Osteocyte (in vitro differentiated cells): ENCODE data around the gene DFFB. TPM values are rescaled to one million over a fixed set of nuclear protein-coding genes. Genes with fewer than 3 reads are reported as not detected.

Experiments used
- DNase-seq: peaks from one replicate; pipeline ENCODE4 v3.0.0; 2021; ENCODE audit warnings: mixed read lengths; ENCODE audit not compliant: unreplicated experiment; ENCODE audit errors: extremely low spot score
- H3K27ac Mint-ChIP-seq: one replicate; pipeline ENCODE4 v1.8.0; 2021; ENCODE audit warnings: mild to moderate bottlenecking, mixed read lengths; ENCODE audit not compliant: unreplicated experiment
- H3K27me3 Mint-ChIP-seq: one replicate; pipeline ENCODE4 v1.8.0; 2021; ENCODE audit warnings: mixed read lengths; ENCODE audit not compliant: unreplicated experiment
- H3K36me3 Mint-ChIP-seq: one replicate; pipeline ENCODE4 v1.8.0; 2021; ENCODE audit warnings: mixed read lengths; ENCODE audit not compliant: unreplicated experiment
- H3K4me1 Mint-ChIP-seq: one replicate; pipeline ENCODE4 v1.8.0; 2021; ENCODE audit warnings: mixed read lengths; ENCODE audit not compliant: unreplicated experiment
- H3K4me3 Mint-ChIP-seq: one replicate; pipeline ENCODE4 v1.8.0; 2021; ENCODE audit warnings: mild to moderate bottlenecking, moderate library complexity, mixed read lengths; ENCODE audit not compliant: unreplicated experiment
- H3K9me3 Mint-ChIP-seq: one replicate; pipeline ENCODE4 v1.8.0; 2021; ENCODE audit warnings: mixed read lengths; ENCODE audit not compliant: unreplicated experiment
- total RNA-seq: library from RNA; stranded (reverse); gene quantifications from 2 replicates; pipeline ENCODE4 v1.2.1, GENCODE V29; 2021
- TF ChIP-seq, protein P1 (sequence below): fragments of 200-600 bp; sonication (generic); IDR thresholded peaks from 2 replicates; pipeline ENCODE4 v1.5.0; 2021; ENCODE audit warnings: antibody characterized with exemption, mild to moderate bottlenecking, moderate library complexity

Gene DFFB
- total RNA-seq, 1 donor from 2014 or later, result 11.0 TPM

DNA sequence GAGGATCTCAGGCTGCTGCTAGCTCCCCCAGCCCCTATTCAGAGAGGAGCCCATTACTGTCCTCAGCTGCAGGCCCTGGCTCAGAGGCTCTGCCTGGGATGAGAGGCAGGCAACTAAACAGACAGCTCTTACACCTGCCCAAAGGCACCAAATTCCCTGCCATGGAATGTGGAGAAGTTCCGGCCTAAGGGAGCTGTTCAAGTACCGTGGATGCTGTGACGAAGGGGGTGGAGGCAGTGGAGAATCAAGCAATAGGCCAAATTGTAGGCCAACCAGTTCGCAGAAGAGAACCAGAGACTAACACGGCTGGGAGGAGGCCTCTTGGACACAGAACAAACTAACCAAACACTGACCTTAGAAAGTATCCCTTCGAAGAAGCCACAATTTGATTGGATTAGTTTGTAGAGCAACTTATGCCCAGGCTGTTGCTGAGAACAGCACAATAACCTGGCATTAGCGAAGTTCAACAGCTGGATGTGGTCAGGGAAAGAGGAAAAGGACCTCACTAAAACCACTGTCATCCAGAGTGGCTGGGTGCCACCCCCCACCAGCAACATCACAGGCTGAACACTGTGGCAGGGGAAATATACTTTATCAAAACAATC is 39.2 kb downstream of the DFFB start:
- TF ChIP-seq, protein P1, sequence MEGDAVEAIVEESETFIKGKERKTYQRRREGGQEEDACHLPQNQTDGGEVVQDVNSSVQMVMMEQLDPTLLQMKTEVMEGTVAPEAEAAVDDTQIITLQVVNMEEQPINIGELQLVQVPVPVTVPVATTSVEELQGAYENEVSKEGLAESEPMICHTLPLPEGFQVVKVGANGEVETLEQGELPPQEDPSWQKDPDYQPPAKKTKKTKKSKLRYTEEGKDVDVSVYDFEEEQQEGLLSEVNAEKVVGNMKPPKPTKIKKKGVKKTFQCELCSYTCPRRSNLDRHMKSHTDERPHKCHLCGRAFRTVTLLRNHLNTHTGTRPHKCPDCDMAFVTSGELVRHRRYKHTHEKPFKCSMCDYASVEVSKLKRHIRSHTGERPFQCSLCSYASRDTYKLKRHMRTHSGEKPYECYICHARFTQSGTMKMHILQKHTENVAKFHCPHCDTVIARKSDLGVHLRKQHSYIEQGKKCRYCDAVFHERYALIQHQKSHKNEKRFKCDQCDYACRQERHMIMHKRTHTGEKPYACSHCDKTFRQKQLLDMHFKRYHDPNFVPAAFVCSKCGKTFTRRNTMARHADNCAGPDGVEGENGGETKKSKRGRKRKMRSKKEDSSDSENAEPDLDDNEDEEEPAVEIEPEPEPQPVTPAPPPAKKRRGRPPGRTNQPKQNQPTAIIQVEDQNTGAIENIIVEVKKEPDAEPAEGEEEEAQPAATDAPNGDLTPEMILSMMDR, result no peak
- H3K4me3 Mint-ChIP-seq, result no peak overlapping the region
- H3K9me3 Mint-ChIP-seq, result peaks cover 5% of the 10 kb centered on the region
- peaks cover 11% of the 10 kb centered on the region for H3K36me3 Mint-ChIP-seq
- no peak for DNase-seq
- no peak overlapping the region for H3K27ac Mint-ChIP-seq
- peaks cover 24% of the 10 kb centered on the region for H3K4me1 Mint-ChIP-seq
- H3K27me3 Mint-ChIP-seq, result no peaks in the 10 kb centered on the region

DNA sequence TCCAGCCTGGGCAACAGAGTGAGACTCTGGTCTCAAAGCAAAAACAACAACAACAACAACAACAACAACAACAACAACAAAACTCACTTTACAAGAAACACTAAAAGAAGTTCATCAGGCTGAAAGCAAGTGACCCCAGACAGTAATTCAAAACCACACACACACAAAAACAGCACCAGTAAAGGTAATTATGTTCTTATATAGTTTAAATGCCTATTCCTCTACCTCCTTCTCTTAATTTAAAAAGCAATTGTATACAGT is 41.1 kb downstream of the DFFB start:
- Mint-ChIP-seq H3K4me3 (no peak overlapping the region), H3K27me3 (no peaks in the 10 kb centered on the region), H3K9me3 (peaks cover 5% of the 10 kb centered on the region), H3K36me3 (peaks cover 9% of the 10 kb centered on the region), H3K27ac (no peak overlapping the region), H3K4me1 (peaks cover 24% of the 10 kb centered on the region)
- TF ChIP-seq, protein P1, result no peak
- no peak for DNase-seq

DNA sequence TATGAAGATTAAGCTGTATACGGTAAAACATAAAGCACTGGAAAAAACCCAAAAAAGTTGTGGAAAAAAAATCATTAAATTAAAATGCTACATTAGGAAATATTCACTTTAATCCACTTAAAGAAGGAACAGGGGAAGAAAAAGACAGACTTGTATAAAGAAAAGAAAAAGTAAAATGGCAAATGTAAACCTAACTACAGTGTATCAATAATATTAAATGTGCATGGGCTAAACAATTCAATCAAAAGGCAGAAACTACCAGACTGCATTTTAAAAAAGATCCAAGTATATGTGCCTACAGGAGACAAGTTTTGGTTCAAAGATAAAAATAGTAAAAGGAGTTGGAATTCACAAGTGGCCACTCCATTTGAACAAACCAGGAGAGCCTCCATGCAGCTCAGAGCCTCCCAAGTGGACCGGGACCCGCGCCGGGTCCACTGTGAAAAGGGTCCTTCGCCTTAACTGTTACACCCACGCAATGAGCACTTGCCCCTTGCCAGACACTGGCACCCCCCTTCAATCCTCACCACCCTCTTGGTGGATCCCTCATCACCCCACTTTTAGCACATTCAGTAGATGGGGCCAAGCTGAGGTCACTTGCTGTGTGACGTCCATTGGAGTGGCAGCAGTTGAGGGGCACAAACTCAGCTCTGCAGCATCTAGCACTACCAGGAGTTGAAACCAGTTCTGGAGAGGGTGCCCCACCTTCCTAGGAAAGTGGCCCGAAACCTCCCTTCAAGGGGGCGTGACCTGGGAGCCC is 41.9 kb downstream of the DFFB start:
- Mint-ChIP-seq H3K27ac (peak overlapping the region; percentile 71), H3K9me3 (peaks cover 5% of the 10 kb centered on the region), H3K4me1 (peaks cover 24% of the 10 kb centered on the region), H3K36me3 (peaks cover 6% of the 10 kb centered on the region), H3K27me3 (no peaks in the 10 kb centered on the region), H3K4me3 (peak overlapping the region; percentile 87)
- TF ChIP-seq, protein P1, result no peak
- DNase-seq, result no peak

DNA sequence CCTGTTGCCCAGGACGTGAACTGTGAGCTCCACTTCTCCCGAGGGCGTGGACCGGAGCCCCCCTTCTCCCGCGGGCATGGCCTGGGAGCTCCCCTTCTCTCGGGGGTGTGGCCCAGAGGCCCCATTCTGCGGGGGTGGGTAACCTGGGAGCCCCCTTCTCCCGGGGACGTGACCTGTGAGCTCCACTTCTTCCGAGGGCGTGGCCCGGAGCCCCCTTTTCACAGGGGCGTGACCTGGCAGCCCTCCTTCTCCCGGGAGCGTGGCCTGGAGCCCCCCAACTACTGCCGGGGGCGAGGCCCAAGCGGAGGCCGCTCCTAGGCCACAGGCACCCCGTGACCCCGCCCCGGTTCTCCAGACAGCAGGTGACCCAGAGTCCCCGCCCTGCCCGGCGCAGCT is 42.5 kb downstream of the DFFB start:
- TF ChIP-seq, protein P1, result no peak
- H3K36me3 Mint-ChIP-seq, result peaks cover 6% of the 10 kb centered on the region
- no peaks in the 10 kb centered on the region for H3K27me3 Mint-ChIP-seq
- H3K9me3 Mint-ChIP-seq, result peaks cover 5% of the 10 kb centered on the region
- peaks cover 24% of the 10 kb centered on the region for H3K4me1 Mint-ChIP-seq
- peak overlapping the region; percentile 96 for H3K27ac Mint-ChIP-seq
- DNase-seq, result no peak
- H3K4me3 Mint-ChIP-seq, result peak overlapping the region; percentile 87

DNA sequence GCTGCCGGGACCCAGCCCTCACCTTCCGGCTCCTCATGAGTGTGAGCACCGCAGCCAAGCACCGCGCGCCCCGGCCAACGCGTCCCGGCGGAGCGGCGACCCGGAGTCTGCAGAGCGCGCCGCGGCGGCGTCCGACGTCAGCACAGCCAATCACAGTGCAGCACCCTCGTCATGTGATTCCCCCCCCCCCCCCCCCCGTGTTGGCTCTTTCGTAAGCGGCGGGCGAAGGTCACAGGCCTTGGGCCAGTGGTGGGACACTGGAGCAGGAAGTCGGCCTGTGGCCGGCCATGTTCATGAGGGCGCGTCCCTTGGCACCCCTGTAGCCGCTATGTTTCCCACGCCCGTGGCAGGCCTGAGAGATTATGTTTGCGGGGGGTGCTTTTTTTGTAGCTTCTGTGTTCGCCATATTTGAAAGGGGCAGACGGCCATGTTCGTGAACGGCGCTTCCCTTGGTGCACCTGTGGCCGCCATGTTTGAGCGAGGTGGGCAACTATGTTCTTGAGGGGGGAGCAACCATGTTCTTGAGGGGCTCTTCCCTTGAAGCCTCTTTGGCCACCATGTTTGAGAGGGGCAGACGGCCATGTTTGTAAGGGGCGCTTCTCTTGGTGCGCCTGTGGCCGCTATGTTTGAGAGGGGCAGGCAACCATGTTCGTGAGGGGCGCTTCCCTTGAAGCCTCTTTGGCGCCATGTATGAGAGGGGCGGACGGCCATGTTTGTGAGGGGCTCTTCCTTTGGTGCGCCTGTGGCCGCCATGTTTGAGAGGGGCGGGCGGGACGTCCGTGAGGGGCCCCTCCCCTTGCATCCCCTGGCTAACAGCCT is 43.1 kb downstream of the DFFB start, which contains the start of gene C1orf174:
Gene C1orf174, minus strand, starts transcription at position 123 of the 819 bp plus-strand sequence. Its CDS starts 86 bp downstream, at position 37.
- peak within 1 kb of the TSS; percentile 87 for H3K4me3 Mint-ChIP-seq
- peaks cover 24% of the 10 kb centered on the region for H3K4me1 Mint-ChIP-seq
- peak; percentile 98 for DNase-seq
- H3K36me3 Mint-ChIP-seq, result peaks cover 6% of the 10 kb centered on the region
- H3K27me3 Mint-ChIP-seq, result no peaks in the 10 kb centered on the region
- TF ChIP-seq, protein P1, result no peak
- H3K9me3 Mint-ChIP-seq, result peaks cover 5% of the 10 kb centered on the region
- H3K27ac Mint-ChIP-seq, result peak within 1 kb of the TSS; percentile 96
